Measurements from ENCODE around the gene PCYT1A.
"Not testable (repeated sequence)": the region's sequence is repeated elsewhere in the genome, so short reads cannot be mapped to it uniquely, and the experiment has no call there.

Gene PCYT1A

GRCh38 chr3:196210673-196211556, 76.6 kb downstream of the PCYT1A start, which contains the start of gene ZDHHC19:
TSS of gene ZDHHC19 (minus strand) at chr3:196211400. CDS start at chr3:196211315, 85 bp downstream.
- DNase-seq = no peak

- DNase-seq = not testable (repeated sequence)
Measured at GRCh38 chr3:196209944-196210672, 77.4 kb downstream of the PCYT1A start.

- DNase-seq = no peak
Measured at GRCh38 chr3:196208942-196209695, 78.4 kb downstream of the PCYT1A start.

DNA sequence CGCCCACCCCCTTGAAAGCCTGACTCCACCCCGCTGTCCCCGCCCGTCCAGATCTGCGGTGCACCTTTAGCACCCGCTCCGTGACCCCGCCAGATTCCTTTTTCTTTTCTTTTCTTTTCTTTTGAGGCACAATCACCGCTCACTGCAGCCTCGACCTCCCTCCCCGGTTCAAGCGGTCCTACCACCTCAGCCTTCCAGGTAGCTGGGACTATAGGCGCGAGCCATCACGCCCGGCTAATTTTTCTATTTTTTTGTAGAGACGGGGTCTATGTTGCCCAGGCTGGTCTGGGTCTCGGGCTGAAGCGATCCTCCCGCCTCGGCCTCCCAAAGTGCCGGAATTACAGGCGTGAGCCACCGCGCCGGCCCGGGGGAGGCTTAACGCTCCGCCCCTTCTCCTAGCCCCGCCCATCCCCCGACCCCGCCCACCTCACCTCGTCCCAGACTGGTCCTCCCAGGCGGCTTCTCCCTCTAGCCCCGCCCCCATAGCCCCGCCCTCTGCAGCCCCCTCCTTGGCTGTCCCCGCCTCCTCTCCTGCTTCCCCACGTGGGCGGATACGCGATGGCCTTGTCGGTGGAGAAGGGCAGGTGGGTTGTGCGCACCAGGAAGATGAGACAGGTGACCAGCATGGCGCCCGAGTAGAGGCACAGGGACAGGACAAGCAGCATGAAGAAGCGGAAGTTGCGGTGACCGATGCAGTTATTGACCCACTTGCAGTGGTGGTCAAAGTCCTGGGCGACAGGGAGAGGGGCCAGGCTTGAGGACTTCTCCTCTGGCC, 79.5 kb downstream of the PCYT1A start:
- DNase-seq = no peak

- DNase-seq = no peak
Measured at GRCh38 chr3:196207159-196207832, 80.2 kb downstream of the PCYT1A start.

DNA sequence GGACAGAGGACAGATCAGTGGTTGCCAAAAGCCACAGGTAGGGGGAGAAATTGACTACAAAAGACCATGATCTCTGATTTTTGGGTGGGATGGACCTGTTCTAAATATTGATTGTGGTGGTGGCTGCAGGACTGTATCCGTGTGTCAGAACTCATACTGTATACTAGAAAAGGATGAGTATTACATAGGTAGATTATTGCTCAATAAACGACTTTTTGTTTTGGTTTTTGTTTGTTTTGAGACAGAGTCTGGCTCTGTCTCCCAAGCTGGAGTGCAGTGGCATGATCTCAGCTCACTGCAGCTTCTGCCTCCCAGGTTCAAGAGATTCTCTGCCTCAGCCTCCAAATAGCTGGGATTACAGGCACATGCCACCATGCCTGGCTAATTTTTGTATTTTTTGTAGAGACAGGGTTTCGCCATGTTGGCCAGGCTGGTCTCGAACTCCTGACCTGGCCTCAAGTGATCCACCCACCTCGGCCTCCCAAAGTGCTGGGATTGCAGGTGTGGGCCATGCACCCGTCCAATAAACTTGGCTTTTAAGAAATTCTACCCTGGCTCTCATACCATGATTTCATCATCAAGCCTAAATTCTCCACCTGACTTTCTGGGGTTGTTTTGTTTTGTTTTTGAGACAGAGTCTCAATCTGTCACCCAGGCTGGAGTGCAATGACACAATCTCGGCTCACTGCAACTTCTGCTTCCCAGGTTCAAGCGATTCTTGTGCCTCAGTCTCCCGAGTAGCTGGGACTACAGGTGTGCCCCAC, 81.9 kb downstream of the PCYT1A start:
- DNase-seq = not testable (repeated sequence)

GRCh38 chr3:196203846-196204245, 83.7 kb downstream of the PCYT1A start:
- no peak for DNase-seq

GRCh38 chr3:196202516-196202970, 85.0 kb downstream of the PCYT1A start:
- DNase-seq = peak; percentile 49

DNA sequence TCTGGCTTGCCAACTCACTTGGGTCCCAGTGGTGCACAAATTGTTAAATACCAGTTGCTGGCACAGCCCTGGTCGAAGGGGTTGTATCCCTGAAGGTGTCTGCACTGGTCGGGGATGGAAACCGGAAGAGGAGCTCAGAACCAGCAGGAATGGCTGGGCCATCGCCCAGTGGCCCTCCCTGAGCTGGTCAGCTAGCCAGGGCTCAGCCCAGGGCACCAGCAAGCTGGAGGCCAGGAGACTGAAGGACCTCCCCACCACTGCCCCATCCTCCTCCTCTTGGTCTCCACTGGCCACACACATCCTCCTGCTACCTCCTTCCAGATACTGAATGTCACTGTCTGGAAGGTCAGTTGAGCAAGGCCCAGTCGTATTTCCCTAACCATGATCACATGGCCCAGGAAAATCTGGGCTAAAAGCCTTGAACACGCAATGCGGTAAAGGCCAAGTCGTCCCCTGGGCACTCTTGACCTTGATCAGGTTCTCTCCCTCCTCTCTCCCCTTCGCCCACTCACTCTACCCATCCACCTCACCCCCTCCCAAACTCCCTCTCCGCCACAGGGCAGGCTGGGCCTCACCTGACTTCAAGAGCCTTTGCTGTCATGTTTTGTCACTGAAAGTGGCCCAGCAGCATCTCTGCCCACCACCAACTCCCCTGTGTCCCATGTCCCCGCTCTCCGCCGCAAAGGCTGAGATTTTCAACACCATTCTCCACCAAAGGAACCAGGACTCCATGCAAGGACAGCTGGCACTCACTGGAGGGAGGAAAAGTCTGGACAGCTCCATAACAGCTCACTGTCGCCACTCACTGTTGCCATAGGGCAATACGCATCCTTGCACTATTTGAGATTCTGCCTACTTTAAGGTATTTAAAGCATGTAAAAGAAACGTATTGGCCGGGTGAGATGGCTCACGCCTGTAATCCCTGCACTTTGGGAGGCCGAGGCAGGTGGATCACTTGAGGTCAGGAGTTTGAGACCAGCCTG, 88.5 kb downstream of the PCYT1A start:
- DNase-seq = no peak

GRCh38 chr3:196198081-196198675, 89.3 kb downstream of the PCYT1A start:
- no peak for DNase-seq

DNA sequence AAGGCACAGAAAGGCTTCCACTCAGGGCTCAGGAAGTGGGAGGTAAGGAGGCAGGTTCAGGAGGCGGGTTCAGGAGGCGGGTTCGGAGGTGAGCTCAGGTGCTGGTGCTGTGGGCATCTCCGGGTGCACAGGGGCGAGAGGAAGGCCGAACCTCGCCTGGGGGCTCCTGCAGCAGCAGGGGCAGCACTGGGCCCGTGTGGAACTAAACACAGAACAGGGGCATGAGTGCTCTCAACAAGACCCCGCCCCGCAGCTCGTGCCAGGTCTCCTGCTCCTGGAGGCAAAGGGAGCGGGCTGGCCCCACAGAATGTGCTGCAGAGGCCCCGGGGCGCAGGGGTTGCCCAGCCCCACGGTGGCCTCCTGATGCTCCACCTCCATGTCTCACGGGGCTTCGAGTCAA, 90.0 kb downstream of the PCYT1A start:
- DNase-seq = no peak

GRCh38 chr3:196195664-196196265, 91.8 kb downstream of the PCYT1A start:
- no peak for DNase-seq

DNA sequence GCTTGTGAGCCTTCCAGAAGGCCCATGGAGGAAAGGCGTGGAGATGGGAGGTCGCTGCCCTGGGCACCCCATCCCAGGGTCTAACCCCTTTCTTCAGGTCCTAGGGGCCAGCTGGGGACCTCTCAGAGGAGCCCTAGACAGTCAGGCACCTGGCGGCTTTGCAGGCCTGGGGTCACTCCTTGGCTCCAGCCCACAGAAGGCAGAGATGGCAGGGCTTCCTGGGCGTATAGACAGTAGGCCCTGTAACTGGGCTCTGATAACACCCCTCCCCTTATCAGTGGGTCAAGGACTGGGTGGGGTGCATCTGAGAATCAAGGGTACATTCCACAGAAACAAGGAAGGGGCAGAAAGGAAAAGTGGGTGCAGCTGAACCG, 93.0 kb downstream of the PCYT1A start:
- DNase-seq = no peak

DNA sequence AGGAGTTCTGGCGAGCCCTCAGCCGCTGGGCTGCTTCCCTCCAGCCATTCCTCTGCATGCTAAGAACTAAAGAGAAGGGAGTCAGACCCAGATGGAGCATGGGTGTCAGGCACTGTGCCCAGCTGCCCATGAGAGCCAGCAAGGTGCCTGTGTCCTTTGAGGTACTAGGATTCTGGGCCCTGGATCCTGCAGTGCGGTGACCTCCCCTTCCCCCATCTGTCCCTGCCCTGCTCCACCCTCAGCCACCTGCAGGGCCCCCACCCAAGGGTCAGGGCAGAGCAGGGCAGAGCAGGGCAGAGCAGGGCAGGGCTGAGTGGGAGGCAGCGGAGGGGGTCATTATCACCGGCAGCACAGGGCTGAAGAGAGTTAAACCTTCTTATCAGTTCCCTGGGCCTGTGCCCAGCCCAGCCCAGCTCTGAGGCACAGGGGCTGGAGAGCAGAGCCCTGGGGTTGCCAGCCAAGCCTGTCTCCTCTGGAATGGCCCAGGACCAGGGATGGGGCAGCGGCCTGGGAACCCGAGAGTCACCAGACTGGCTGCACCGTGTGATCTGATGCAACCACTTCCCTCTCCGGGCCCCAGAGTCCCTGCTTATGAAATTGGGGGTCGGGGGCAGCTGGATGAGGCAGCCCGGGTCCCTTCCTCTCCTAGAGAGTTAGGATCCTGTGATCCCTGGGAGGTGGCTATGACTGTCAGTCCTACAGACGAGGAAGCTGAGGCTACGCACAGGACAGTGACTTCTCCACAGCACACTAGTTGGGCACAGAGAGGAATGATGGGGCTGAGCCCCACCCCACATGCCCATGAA, 93.6 kb downstream of the PCYT1A start:
- no peak for DNase-seq

- DNase-seq = no peak
Measured at GRCh38 chr3:196193133-196193735, 94.3 kb downstream of the PCYT1A start.

DNA sequence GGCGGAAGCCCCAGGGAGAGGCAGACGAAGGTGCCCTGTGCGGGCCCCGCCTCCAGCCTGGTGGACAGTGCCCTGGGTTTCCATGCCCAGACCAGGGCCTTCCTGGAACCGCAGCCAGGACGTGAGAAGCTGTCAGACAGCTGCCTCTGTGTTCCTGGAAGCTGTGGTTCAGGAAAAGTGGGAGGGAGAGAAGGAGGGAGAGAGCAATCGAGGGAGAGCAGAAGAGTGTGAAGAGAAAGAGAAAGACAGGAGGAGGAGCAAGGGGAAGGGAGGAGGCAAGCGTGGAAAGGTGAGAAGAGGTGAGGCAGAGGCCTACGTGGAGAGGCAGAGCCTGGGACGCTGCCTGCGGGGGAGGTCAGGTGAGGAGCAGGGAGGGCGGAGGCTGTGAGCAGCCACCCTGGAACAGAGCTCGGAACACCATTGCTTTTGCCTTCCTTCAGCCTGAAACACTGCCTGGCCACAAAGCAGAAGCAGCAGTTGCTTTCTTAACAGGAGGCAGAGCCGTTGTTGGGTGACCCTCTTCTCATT, 94.9 kb downstream of the PCYT1A start:
- DNase-seq = no peak

DNA sequence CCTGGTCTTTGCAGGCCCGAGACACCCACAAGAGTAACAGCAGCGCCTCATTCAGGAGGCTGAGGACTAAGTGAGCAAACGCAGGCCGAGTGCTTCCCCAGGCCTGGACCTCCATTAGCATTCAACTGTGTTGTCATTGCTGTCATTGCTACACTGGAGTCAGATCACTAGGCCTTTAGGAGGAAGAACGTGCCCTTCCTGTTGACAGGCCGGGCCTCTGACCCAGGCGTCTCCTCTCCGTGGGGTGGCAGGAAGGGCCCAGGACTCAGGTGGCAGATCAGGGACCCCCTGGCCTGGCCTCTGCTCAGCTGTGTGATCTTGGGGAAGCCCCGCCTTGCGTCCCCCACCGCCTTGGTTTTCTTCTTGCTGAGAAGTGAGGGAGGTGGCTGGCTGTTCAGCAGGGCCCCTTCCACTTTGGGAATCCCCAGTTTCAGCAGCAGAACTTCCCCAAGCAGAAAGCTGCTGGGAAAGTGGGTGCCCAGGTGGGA, 95.4 kb downstream of the PCYT1A start:
- DNase-seq = no peak
